GM19438 (cell line): ENCODE data around the gene SREBF2.

Source experiments
- ATAC-seq: cut with Tn5 transposase; IDR thresholded peaks from one replicate; pipeline ENCODE4 v1.9.1; 2021; ENCODE audit warnings: low read depth; ENCODE audit not compliant: unreplicated experiment

SREBF2 gene

DNA sequence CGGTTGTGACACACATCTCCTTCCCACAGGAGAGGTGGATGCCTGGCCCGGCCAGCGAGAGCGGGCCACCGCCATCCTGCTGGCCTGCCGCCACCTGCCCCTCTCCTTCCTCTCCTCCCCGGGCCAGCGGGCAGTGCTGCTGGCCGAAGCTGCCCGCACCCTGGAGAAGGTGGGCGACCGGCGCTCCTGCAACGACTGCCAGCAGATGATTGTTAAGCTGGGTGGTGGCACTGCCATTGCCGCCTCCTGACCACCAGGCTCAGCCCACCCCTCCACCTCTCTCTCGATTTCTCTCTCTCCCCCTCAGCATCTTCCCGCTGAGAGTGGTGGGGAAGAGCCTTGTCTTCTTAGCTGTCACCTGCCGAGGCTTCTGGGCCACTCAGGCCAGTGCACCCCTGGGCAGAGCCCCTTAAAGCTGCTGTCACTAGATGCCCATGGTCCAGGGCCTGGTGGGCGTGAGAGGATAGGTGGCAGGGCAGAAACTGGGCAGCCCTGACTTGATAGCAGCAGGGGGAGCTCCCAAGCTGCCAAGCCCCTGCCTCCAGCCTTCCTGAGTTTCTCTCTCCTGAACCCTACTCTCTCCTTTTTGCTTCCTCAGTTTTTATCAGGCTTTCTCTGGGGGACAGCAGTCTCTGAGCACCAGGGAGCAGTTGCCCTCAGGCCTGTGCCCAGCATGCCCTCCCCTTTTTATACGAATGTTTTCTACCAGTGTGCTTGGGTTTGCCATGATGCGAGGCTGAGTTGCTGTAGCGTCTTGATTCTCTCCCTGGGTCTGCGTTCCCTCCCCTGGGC is 72.7 kb downstream of the SREBF2 start:
- no peak for ATAC-seq

DNA sequence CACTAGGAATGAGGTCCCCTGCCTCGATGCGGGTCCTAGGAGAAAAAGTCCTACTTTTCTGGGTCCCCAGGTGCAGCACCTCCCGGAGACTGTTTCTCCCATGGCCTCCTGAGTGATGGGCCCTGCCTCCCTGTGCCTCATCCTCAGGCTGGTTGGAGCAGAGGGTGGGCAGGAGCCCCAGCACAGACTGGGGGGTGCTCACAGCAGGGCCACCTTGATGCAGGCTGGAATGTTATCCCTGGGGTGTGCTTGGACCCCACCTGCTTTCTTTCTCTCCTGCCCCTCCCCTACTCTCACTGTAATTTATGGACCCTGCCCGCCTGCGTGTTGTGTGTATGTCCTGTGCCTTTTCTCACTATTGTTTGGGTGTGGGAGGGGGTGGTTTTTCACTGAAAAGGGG is 73.9 kb downstream of the SREBF2 start:
- no peak for ATAC-seq

DNA sequence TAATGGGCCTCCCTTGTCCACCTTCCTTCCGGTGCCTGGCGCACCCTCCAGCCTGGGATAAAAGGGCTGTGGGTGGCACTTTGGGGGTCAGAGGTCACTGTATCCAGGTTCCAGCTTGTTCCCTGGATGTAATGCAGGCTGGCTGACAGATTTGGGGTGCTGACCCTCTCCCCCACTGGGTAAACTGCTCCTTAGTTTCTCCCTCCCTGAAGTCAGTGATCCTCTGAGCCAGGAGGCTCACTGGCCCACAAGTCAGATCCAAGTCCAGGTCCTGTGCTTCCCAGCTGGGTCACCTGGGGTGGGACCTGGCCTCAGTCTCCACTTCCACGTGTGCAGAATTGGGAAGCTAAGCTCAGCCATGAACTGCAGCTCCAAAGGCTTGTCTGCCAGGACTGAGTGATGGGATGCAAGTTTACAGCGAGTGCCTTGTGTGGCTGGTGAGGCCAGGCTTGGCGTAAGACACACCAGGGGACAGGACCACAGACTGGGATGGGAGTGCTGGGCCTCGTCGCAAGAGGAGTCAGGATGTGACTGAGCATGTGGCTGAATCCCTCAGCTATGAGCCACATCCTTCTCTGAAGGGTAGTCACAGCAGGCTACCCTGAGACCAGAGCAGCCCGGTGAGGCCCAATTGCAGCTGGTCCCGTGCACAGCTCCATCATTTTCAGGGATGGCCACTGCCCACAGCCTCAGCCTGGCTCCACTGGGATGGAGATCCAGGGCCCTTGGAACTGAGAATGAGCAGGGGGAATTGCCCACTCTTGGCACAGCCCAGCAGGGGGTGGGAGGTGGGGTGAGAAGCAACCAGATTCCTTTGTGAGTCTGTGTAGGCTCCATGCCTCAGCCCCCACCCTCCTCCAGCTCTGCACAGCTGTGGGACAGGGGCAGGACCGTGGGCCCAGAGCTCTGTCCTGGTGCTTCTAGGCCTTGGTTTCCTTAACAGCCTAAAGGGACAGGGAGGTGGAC is 74.8 kb downstream of the SREBF2 start:
- no peak for ATAC-seq

DNA sequence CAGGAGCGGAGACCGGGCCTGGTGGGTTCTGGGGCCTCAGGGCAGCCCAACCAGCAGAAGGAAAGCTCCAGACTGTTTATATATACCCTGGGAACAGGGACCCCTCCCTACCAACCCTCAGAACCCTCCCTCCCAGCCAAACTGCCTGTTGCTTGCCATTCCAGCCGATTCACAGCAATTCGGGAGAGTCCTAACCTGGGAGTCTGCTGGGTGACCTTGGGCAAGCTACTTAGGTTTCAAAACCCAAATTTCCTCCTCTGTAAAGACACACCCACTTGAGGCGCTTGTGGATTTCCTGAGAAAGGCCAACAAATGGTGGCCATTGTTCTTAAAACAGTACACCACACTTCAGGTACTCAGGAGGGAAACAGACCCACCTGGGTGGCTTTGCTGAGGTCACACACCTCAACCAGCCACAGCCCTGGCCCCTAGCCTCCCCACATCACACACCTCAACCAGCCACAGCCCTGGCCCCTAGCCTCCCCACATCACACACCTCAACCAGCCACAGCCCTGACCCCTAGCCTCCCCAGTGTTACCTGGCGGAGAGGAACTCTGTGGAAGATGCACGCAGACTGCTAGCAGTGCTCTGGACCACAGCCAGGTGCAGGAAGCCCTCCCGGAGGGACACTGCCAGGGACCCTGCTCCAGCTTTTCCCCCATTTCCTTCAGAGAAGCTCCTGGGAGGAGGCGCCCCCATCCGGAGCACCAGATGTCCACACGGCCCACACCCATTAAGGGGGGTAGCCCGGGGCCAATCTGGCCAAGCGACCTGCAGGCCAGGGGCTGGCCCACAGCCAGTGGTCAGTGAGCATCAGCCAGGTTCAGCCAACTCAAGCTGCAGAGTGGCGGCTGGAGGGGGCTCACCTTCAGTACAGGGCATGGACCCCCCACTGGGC is 75.8 kb downstream of the SREBF2 start:
- no peak for ATAC-seq

DNA sequence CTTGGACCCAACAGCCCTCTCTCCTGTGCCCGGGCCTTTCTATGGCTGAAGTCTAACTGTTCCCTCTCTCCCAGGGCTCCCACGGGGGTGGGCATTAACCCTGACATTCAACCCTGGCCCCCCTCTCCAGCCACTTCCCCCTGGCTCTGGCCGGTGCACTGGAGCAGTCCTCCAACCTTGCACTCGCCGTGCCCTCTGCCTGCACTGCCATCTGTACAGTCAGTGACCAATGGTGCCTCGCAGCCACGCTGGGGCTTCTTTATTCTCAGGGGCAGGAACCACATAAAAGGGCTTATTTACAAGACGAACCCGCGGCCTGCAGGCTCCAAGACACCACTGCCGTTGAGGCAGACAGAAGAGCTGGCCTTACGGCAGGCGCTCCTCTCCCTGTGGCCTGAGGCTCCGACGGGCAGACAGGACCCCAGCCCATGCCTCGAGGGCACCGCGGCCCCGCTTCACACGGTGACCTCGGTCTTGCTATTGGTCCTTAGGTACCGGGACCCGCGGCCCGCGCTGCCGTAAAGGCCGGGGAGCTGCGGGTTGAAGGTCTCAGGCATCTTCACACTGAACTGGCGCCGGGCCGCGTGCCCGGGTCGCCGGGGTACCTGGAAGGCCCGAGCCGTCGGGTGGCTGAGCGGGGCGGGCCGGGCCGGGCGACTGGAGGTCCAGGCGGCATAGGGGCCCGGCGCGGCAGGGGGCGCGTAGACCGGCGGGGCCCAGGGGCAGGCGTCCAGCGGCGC is 76.6 kb downstream of the SREBF2 start:
- ATAC-seq = no peak

DNA sequence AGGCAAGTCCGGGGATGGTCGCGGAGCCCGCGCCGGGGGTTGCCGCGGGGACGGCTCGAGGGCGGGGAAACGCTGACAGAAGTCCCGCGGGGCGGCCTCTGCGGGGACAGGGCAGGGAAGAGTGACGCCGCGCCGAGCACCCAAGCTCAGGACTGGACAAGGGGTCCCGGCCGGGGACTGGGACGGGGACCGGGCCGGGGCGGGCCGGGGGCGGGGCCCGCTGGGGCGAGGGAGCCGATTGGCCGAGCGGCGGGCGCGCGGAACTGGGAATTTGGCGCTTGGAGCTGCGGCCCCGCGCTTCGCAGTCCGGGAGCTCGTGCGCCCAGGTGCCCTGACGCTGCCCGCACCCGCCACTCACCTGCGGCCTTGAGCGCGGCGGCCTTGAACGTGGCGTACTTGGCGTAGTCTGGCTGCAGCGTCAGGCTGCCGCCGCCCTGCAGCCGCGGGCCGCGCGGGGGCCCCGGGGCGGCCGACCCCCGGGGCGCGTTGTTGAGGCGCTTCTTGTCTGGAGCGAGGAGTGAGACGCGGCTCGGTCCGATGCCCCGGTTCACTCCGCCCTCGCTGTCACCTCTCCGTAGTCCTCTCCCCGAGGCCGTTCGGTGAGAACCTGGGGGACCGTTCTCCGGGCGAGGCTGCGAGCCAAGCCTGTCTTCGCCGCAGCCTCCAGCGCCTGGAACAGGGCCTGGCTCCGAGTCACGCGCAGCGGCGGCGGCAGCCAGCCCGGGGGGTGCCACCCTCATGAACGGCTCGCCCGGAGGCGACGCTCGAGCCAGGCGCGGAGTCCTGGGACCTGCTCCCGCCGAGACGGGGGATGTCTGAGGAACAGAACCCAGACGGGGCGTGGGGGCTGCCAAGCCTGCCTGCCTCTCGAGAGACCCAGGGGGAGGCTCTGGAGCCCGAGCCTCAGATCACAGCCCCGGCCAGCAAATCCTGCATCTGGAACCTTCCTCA is 77.4 kb downstream of the SREBF2 start:
- ATAC-seq = no peak

DNA sequence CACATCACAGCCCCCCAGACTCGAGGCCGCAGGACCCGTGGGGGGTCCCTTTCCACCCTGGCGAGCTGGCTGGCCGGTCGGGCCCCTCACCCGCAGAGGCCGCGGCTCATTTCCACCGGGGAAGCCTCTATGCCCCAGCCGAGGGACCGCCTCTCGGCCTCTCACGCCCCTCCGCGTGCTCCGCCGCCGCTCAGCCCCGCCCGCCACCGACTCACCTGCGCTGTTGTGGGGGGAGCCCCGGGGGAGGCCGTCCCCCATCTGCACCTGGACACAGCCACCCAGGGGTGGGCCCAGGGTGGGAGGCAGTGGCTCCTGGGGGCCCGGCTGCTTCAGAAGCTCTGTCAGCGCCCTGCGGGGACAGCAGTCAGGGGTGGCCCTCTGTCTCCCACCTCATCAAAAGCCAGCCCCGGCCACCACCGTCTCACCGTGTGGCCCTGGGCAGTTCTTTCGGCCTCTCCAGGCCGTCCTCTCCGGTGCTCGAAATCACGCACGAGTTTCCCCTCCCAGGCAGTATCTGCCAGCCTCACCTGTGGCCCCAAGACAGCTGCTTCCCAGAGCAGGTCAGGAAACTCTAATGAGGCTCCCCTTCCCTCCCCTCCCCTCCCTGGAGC is 78.2 kb downstream of the SREBF2 start:
- ATAC-seq = no peak

DNA sequence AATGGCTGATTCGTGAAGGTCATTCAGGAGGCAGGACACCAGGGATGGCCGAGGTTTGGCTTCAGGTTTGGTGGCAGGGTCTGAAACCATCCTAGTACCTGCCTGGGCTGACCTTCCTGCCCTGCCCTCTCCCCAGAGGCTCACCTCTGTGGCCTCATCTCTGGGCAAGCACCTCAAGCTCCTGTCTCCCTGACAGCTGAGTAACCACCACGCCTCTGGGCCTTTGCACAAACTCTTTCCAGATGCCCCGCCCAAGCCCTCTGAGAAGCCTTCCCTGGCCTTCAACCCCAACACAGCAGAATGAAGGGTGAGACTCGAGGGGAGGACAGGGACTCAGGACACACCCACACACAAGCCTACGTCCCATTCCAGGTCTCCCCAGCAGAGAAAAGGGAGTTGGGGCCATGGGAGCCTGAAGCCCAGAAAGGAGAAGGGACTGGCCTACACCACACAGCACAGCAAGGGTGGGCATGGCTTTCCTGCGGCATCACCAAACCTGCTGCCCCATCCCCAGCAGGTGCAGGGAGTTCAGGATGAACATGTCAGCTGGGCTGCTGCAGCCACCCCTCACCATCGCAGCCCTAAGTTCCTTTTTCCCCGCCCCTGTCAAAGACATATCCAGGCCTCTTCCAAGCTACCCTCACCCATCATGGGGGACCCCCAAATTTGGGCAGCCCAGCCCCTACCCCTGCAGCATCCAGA is 79.6 kb downstream of the SREBF2 start:
- ATAC-seq = no peak

DNA sequence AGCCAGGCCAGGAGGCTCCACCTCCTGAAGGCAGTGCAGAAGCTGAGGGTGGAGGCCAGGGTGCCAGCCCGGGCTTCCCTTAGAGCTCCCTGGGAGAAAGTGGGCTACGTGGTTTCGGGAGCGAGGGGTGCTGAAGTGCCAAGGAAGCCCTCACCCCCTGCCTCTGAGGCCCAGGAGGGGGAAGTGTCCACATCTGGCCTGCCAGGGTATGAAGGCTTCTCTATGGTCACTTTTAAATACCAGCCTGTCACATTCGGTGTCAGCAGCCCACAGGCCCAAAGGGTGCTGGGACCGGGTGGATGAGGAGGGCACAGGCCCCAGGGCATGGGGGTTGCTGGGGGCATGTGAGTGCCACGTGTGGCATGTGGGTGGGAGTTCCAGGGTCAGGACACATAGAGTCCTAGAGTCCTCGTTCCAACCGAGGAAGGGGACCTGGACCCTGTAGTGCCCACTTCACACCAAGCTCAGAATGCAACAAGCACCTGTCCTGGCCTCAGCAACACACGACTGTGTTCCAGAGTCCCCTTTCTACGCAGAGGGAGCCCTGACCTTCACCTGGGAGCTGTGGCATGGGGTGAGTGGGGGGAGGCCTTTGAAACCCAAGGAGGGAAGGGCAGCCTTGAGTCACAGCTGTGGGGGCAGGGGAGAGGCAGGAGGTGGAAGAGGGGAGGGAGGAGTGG is 80.3 kb downstream of the SREBF2 start:
- ATAC-seq = no peak

DNA sequence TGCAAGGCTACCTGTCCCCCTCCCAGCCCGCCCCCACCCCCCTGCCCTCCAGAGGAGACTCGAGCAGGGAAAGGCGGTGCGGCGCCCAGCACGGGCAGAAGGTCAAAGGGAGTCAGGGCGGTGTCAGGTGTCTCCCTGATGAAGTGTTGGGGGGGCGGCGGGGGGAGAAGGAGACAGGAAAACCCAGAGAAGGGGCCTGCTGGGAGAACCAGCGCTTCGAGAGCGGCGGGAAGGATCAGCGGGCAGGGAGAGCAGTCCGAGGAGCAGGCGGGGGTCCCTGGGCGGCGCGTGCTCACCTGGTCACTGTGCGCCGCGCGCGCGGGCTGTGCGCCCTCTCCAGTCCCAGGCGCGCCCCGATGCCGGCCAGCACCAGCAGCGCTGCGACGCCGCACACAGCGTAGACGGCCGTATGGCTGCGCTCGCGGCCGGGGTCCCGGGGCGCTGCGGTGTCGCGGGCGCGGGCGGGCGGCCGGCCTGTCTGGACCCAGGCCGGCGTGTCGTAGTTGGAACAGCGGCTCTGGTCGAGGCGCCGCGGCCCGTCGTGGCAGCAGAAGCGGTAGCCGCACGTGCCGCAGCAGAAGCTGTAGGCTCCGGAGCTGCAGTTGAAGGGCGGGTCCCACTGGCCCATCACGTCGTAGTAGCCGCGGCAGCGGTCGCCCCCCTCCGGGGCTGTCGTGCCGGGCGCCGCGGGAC is 81.1 kb downstream of the SREBF2 start:
- ATAC-seq = no peak

DNA sequence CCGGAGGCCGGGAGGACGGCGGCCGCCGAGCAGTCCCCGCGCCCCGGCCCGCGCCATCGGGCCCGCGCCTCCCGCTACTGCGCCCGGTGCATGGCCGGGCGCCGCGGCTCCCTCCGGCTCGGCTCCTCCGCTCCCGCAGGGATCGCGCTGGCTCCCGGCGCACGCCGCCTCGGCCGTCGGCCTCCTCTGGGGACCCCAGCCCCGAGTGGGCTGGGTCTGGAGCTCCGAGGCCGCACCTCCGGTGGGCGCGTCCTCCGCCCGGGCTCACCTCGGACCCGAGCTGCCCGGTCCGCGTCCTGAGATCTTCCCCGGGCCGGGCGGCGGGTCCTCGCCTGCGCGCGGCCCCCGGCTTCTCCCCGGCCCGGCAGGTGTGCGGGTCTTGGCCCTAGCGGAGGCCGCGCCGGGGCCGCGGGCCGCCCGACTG is 81.7 kb downstream of the SREBF2 start:
- no peak for ATAC-seq

DNA sequence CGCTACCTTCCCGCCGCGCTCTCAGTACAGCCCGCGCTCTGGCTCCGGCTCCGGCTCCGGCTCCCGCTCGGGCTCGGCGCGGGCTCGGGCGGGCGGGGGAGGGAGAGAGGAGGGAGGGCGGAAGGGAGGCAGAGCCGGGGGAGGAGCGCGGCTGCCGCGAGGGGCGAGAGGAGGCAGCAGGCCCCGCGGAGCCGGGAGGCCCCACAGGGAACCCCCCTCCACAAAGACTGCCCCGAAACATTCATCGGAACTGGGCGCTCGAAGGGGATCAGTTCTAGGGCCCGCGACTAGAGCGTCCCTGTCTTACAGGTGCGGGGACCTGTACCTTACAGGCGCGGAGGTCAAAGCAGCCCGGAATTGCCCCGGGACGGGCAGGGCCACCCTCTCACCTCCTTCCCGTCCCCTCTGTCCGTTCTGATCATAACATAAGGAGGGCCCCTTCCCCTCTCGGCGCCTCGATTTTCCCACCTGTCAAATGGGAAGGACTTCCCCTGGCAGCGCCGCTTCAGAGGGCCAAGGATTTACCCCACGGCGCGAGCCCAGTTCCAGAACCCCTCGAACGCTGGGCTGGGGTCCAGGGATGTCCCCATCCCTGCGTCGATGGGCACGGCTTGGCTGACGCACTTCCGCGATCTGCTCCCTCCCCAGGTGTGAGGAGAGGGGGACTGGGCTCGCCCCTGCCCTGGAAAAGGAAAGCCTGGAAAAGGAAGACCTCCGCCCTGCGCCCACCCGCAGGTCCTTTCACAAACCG is 82.3 kb downstream of the SREBF2 start, which contains the start of gene SHISA8:
Gene SHISA8 (minus strand): TSS at position 40 of the 751 bp plus-strand sequence. CDS start 407 bp downstream, outside the sequence.
- no peak for ATAC-seq

DNA sequence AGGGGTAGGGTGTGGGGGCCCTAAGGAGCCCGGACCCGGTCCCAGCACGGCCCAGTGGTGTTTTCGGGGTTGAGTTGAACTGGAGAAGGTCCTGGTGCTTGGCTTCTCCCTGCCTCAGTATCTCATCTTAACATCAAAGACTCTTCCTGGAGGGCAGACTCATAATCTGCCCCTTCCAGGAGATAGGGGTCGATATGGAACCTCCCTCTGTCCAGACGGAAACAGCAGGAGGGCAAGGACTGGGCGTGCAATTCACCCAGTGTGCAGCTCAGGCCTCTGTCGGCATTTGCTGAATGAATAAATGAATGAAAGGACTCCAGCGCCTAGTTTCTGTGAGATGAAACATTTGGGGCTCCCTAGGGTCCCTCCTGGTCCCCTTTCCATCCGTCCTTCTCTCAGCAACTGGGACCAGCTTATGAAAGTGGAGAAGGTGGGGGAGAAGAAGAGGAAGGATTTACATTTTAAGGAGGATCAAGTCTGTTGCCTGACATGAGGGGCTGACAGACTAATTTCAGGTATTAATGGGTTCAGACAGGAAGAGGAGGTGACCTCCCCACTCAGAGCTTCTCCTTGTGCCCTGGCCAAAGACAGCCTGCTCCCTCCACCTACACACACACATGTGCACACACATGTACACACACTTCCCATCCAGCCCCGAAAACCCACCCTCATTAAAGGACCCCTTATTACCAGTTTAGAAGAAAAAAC is 83.0 kb downstream of the SREBF2 start:
- no peak for ATAC-seq

DNA sequence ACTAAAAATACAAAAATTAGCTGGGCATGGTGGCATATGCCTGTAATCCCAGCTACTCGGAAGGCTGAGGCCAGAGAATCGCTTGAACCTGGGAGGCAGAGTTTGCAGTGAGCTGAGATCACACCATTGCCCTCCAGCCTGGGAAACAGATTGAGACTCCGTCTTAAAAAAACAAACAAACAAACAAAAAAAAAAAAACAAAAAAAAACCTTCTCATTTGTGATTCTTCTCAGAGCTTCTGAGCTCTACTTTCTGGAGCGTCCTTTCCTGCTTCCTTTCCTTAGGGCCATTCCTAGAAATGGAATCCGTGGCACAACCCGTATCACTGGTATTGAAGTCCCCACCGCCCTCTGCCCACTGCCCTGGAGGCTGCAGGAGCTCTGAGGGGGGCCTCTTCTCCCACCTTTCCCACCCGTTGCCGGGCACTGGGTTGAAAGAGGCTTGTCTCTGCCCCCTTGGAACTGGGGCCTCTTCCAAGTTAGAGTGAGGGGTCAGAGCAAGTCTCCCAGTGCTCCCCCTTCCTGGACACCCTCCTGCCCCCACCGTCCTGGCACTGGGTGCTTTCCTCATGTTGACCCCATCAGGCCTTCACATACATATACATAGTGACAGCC is 83.9 kb downstream of the SREBF2 start:
- ATAC-seq = no peak
